DMS79 (cell line): ENCODE results near the gene FBXO33.
A peak's percentile ranks its signal among the peaks of the same experiment; 100 is the strongest.

Source experiments
- DNase-seq: peaks from one replicate; lab custom pipeline; 2025; lab: John Stamatoyannopoulos, UW

Gene FBXO33

GRCh38 chr14:39432179-39432618 lies at the start of gene FBXO33:
FBXO33 (minus strand) TSS chr14:39432433; CDS start chr14:39432162, 271 bp downstream.
- peak; percentile 96 for DNase-seq

GRCh38 chr14:39474416-39474911 lies 42.2 kb upstream of the FBXO33 start:
- no peak for DNase-seq

GRCh38 chr14:39472078-39472477 lies 39.8 kb upstream of the FBXO33 start:
- DNase-seq: no peak

- DNase-seq: no peak
These were observed 37.0 kb upstream of the FBXO33 start for GRCh38 chr14:39469094-39469710.

- no peak for DNase-seq
These were observed 35.8 kb upstream of the FBXO33 start for GRCh38 chr14:39467889-39468524.

- no peak for DNase-seq
These were observed 27.7 kb upstream of the FBXO33 start for GRCh38 chr14:39459795-39460478.

- no peak for DNase-seq
These were observed 24.5 kb upstream of the FBXO33 start for GRCh38 chr14:39456702-39457250.

- no peak for DNase-seq
These were observed 22.8 kb upstream of the FBXO33 start for GRCh38 chr14:39454906-39455539.

- DNase-seq: no peak
These were observed 20.4 kb upstream of the FBXO33 start for GRCh38 chr14:39452680-39453079.

GRCh38 chr14:39451811-39452210 lies 19.6 kb upstream of the FBXO33 start:
- DNase-seq: no peak

- no peak for DNase-seq
These were observed 15.0 kb upstream of the FBXO33 start for GRCh38 chr14:39447175-39447661.

GRCh38 chr14:39446131-39446744 lies 14.0 kb upstream of the FBXO33 start:
- no peak for DNase-seq

- DNase-seq: no peak
These were observed 10.1 kb upstream of the FBXO33 start for GRCh38 chr14:39442293-39442692.

GRCh38 chr14:39441805-39442204 lies 9.6 kb upstream of the FBXO33 start:
- no peak for DNase-seq

- no peak for DNase-seq
These were observed 8.7 kb upstream of the FBXO33 start for GRCh38 chr14:39440975-39441374.

GRCh38 chr14:39435241-39435640 lies 3.0 kb upstream of the FBXO33 start:
- DNase-seq: no peak

GRCh38 chr14:39434401-39434800 lies 2.2 kb upstream of the FBXO33 start:
- DNase-seq: no peak

- DNase-seq: no peak
These were observed 1.2 kb upstream of the FBXO33 start for GRCh38 chr14:39433452-39433813.

- peak; percentile 94 for DNase-seq
These were observed 602 bp upstream of the FBXO33 start for GRCh38 chr14:39432619-39433451.

GRCh38 chr14:39431416-39432178 lies 636 bp downstream of the FBXO33 start:
- peak; percentile 20 for DNase-seq
